Measurements from ENCODE around the gene OR5J2.

- no peak for TF ChIP-seq MXI1 (IDR thresholded peaks at IDR 0.05; ENCODE audit: borderline replicate concordance, low read depth, low read length)
- TF ChIP-seq CTCF (conservative IDR thresholded peaks at IDR 0.05; ENCODE audit: low read depth, low read length) = no peak
- TF ChIP-seq POLR2A (IDR thresholded peaks at IDR 0.05; ENCODE audit: low read depth, low read length) = no peak
- no peak for TF ChIP-seq USF2 (IDR thresholded peaks at IDR 0.05; ENCODE audit: low read depth, low read length)
- no peak for TF ChIP-seq RAD21 (IDR thresholded peaks at IDR 0.05; ENCODE audit: low read length)
- no peak for TF ChIP-seq RCOR1 (IDR thresholded peaks at IDR 0.05; ENCODE audit: insufficient replicate concordance, low read length)
Measured at GRCh38 chr11:56151376-56151775, 25.0 kb upstream of the OR5J2 start.

All from IMR-90 (cell line).